GM12875 (cell line): ENCODE measurements around the gene TBXAS1.

Experiments
- H3K4me3 ChIP-seq: one replicate; pipeline ENCODE4 v1.5.1; 2011; ENCODE audit warnings: low read depth, low read length, control low read depth
- TF ChIP-seq, protein P1 (sequence below): IDR thresholded peaks from 2 replicates; pipeline ENCODE4 v1.5.1; 2011; ENCODE audit warnings: low read depth, mild to moderate bottlenecking, control low read depth, inconsistent platforms, low read length, moderate library complexity, borderline replicate concordance; ENCODE audit not compliant: insufficient read depth

The TBXAS1 gene

DNA sequence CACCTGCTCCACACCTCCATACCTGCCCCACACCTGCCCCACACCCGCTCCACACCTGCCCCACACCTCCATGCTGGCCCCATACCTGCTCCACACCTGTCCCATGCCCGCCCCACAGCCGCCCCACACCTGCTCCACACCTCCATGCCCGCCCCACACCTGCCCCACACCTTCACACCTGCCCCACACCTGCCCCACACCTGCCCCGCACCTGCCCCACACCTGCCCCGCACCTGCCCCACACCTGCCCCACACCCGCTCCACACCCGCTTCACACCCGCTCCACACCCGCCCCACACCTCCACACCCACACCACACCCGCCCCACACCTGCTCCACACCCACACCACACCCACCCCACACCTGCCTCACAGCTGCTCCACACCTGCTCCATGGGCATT, 180.7 kb downstream of the TBXAS1 start:
- no peak overlapping the region for H3K4me3 ChIP-seq
- TF ChIP-seq, protein P1, sequence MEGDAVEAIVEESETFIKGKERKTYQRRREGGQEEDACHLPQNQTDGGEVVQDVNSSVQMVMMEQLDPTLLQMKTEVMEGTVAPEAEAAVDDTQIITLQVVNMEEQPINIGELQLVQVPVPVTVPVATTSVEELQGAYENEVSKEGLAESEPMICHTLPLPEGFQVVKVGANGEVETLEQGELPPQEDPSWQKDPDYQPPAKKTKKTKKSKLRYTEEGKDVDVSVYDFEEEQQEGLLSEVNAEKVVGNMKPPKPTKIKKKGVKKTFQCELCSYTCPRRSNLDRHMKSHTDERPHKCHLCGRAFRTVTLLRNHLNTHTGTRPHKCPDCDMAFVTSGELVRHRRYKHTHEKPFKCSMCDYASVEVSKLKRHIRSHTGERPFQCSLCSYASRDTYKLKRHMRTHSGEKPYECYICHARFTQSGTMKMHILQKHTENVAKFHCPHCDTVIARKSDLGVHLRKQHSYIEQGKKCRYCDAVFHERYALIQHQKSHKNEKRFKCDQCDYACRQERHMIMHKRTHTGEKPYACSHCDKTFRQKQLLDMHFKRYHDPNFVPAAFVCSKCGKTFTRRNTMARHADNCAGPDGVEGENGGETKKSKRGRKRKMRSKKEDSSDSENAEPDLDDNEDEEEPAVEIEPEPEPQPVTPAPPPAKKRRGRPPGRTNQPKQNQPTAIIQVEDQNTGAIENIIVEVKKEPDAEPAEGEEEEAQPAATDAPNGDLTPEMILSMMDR, result no peak

DNA sequence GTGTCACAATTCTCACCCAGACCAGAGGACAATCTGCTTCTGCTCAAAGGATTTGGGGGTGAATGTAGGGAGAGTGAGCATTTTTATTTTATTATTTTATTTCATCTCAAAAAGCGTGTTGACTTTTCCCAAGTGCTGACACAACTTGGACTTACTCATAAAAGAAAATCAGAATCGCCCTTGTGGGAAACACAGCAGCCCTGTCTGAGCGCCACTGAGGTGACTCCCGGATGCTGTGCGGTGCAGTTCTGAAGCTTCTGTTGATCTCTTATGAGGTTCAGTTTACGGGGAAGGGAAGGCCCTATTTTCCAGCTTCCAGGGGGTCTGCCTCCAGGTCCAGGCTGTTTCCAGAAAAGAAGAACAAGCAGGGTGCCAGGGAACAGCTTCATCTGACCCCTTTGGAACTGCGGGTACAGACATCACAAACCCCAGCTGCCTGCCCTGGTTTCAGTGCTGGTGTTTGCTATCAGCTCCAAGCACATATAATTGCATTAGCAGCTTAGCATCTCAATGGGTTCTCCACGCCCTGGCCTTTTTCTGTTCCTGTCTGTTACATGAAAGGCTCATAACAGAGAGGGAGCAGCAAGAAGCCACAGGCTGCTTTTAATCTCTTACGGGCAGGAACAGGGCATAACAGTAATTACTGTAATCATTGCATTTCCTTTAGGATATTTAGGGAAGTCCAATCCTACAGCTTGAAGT, 181.3 kb downstream of the TBXAS1 start:
- no peak overlapping the region for H3K4me3 ChIP-seq
- TF ChIP-seq, protein P1, result no peak

DNA sequence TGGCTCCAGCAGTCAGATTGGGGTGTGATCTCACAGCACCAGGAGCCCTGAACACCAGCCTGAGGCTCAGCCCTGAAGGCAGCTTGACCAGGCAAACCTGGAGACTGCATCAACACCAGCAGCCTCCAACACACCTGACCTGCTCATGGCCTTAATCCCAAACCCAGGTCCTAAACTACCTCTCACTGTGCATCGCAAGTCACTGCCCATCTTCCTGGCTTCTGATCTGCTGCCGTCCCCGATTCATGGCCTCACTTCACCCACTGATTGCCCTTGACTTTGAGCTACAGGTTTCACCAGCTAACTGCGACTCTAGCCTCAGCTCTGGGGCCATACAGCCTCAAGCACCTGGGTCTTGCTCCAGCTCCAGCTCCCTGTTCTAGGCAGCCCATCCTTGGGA, 184.6 kb downstream of the TBXAS1 start:
- H3K4me3 ChIP-seq, result no peak overlapping the region
- TF ChIP-seq, protein P1, result no peak

DNA sequence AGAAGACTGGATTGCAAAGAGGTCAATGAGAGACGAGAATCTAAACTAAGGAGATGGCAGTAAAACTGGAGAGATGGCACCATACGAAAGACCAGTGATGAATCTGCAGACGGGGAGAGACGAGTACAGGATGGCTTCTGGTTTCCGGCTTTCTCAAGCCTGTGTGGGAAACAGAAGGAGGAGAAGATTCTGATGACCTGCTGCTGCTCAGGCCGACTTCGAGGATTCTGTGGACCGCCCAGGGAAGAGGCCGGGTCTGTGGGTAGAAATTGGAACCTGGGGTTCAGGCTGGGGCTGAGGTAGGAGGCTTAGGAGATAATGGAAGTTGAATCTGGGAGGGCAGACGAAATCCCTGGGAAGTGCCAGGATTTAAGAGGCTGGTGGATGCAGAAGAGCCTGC, 185.1 kb downstream of the TBXAS1 start:
- TF ChIP-seq, protein P1, result no peak
- H3K4me3 ChIP-seq, result no peak overlapping the region

DNA sequence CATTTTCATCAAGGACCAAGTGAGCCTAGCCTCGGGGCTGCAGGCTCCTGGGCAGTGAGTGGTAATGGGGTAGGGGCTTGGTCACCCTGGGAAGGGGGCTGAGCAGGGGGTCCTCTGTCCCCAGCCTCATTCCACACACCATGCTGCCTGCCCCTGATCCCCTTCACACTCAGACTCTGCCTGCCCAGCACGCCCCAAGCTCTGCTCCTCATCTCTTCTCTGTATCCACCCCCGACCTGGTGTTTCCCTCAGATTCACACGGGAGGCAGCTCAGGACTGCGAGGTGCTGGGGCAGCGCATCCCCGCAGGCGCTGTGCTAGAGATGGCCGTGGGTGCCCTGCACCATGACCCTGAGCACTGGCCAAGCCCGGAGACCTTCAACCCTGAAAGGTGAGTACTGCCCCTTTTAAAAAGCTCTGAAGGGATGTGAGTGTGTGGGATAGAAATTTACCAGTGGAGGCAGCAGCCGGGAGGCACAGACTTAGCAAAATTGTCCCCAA, 186.5 kb downstream of the TBXAS1 start:
- no peak overlapping the region for H3K4me3 ChIP-seq
- TF ChIP-seq, protein P1, result no peak

DNA sequence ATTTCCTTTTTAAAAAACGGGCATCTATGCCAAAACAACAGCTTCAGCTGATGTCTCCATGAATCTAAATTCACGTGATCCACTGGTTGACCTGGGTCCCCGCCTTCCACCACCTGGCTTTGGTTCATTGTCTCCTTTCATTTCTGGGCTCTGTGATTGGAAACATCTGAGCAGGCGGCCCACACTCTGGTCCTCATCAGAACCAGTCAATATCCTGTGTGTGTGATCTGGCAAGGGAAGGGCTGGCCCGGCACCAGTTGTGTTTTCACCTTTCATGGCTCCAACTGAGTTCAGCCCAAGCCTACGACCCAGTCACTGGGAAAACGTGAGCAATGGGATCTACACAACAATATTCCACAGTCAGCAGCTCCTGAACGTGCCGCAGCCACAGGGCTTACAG, 187.5 kb downstream of the TBXAS1 start:
- TF ChIP-seq, protein P1, result no peak
- H3K4me3 ChIP-seq, result no peak overlapping the region

DNA sequence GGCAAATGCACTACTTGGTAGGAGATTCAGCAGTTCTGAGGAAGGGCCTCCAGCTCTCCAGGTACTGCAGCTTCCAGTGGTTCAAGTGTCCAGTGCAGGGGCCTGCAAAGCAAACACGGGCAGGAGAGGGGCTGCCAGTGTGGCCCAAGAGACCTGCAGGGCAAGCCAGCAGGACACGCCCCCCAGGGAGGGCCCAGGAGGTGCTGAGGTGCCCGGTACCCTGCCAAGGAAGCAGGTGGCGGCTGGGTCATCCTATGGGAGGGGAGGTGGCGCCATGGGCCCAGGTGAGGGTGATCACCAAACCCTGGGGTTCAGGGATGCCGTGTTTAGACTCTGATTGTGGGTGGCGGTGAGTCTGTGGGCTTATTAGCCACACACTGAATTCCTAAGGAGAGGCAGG, 188.0 kb downstream of the TBXAS1 start:
- TF ChIP-seq, protein P1, result no peak
- H3K4me3 ChIP-seq, result no peak overlapping the region
